ENCODE data around the gene KIF1C.
"Not testable (repeated sequence)": the region's sequence is repeated elsewhere in the genome, so short reads cannot be mapped to it uniquely, and the experiment has no call there.

KIF1C gene

GRCh38 chr17:5022171-5022711 is 24.5 kb downstream of the KIF1C start:
- TF ChIP-seq CTCF (conservative IDR thresholded peaks at IDR 0.05; ENCODE audit: low read length) = no peak
- DNase-seq (ENCODE audit: low read depth) = no peak
- H3K4me3 ChIP-seq (ENCODE audit: low read length) = no peak overlapping the region

GRCh38 chr17:5023588-5024147 is 25.9 kb downstream of the KIF1C start:
- no peak for TF ChIP-seq CTCF (conservative IDR thresholded peaks at IDR 0.05; ENCODE audit: low read length)
- DNase-seq (ENCODE audit: low read depth) = no peak
- no peak overlapping the region for H3K4me3 ChIP-seq (ENCODE audit: low read length)

GRCh38 chr17:5024604-5025003 is 26.9 kb downstream of the KIF1C start:
- no peak overlapping the region for H3K4me3 ChIP-seq (ENCODE audit: low read length)
- no peak for TF ChIP-seq CTCF (conservative IDR thresholded peaks at IDR 0.05; ENCODE audit: low read length)
- no peak for DNase-seq (ENCODE audit: low read depth)

- no peak for DNase-seq (ENCODE audit: low read depth)
- no peak for TF ChIP-seq CTCF (conservative IDR thresholded peaks at IDR 0.05; ENCODE audit: low read length)
- H3K4me3 ChIP-seq (ENCODE audit: low read length) = no peak overlapping the region
Measured at GRCh38 chr17:5027299-5027698, 29.5 kb downstream of the KIF1C start.

- no peak for DNase-seq (ENCODE audit: low read depth)
- no peak overlapping the region for H3K4me3 ChIP-seq (ENCODE audit: low read length)
- no peak for TF ChIP-seq CTCF (conservative IDR thresholded peaks at IDR 0.05; ENCODE audit: low read length)
Measured at GRCh38 chr17:5027916-5028315, 30.2 kb downstream of the KIF1C start.

GRCh38 chr17:5030168-5030567 is 32.4 kb downstream of the KIF1C start:
- H3K4me3 ChIP-seq (ENCODE audit: low read length); DNase-seq (ENCODE audit: low read depth): not testable (repeated sequence)

- TF ChIP-seq CTCF (conservative IDR thresholded peaks at IDR 0.05; ENCODE audit: low read length) = peak; percentile 81
- DNase-seq (ENCODE audit: low read depth) = peak; percentile 67
- peak overlapping the region; percentile 54 for H3K4me3 ChIP-seq (ENCODE audit: low read length)
Measured at GRCh38 chr17:5031365-5032082, 33.8 kb downstream of the KIF1C start.
